Lower leg skin (tissue), 3 donors: Measurements from ENCODE around the gene APOL3.

Source experiments
- CTCF ChIP-seq, 3 donors: fragments of 450-650 bp; IDR thresholded peaks; one replicate each; pipeline ENCODE4 v1.5.1; 2016; ENCODE audit warnings: antibody characterized with exemption in 3 of 3, mild to moderate bottlenecking in 3 of 3, moderate library complexity in 2 of 3
- POLR2A ChIP-seq, 2 donors: fragments of 450-650 bp; IDR thresholded peaks; one replicate each; pipeline ENCODE4 v1.6.1; 2016 to 2017; ENCODE audit warnings: antibody characterized with exemption in 2 of 2, mild to moderate bottlenecking in 1 of 2, moderate library complexity in 1 of 2

GRCh38 chr22:36166086-36166485, 5.5 kb upstream of the APOL3 start:
- TF ChIP-seq CTCF (IDR thresholded peaks at IDR 0.05): no peak
- no peak for TF ChIP-seq POLR2A (IDR thresholded peaks at IDR 0.05)
